ENCODE measurements around the gene PRKAG2.

Gene PRKAG2

DNA sequence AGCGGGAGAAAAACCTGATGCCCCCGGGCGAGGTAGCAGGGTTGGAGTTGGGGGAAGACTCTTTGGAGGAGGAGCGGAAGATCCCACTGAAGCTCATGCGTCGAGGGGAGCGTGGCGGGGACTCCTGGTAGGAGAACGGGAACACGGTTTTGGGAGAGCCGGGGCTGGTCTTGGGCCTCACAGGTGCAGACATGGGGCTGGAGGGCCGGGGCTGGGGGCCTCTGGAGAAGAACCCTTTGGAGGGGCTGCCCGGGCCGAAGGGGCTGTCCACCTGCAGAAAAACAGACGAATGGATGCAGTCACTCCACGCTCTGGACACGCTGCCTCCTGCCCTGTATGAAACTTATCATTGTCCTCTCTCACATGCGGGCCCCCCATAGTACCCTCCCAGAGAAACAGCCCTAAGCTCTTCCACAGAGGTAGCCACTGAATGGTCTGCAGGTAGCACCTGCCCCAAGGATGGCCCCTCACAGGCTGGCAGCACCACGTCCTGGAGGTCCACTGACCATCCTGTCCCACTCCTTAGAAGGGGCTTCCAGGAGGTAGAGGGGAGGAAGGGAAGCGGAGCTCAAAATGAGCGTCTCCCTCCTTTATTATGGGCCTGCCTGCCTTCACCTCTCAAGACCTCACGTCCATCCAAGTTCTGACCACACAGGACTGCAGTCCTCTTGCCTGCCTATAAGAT is 95.6 kb downstream of the PRKAG2 start:
- Histone ChIP-seq H3K4me3 (ENCODE audit: low read depth in 1 of 2, low read length in 1 of 2) (no peak overlapping the region), H3K27ac (no peak overlapping the region), H3K27me3 (peaks cover 9% of the 10 kb centered on the region), H3K4me1 (ENCODE audit: control insufficient read depth in 1 of 2, insufficient read depth in 1 of 2, low read depth in 1 of 2, low read length in 1 of 2) (peaks cover 8 to 11% of the 10 kb centered on the region in 2 experiments), H3K9me3 (no peaks in the 10 kb centered on the region), H3K36me3 (no peaks in the 10 kb centered on the region)
- TF ChIP-seq, protein P1, sequence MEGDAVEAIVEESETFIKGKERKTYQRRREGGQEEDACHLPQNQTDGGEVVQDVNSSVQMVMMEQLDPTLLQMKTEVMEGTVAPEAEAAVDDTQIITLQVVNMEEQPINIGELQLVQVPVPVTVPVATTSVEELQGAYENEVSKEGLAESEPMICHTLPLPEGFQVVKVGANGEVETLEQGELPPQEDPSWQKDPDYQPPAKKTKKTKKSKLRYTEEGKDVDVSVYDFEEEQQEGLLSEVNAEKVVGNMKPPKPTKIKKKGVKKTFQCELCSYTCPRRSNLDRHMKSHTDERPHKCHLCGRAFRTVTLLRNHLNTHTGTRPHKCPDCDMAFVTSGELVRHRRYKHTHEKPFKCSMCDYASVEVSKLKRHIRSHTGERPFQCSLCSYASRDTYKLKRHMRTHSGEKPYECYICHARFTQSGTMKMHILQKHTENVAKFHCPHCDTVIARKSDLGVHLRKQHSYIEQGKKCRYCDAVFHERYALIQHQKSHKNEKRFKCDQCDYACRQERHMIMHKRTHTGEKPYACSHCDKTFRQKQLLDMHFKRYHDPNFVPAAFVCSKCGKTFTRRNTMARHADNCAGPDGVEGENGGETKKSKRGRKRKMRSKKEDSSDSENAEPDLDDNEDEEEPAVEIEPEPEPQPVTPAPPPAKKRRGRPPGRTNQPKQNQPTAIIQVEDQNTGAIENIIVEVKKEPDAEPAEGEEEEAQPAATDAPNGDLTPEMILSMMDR (IDR thresholded peaks at IDR 0.05), result no peak

DNA sequence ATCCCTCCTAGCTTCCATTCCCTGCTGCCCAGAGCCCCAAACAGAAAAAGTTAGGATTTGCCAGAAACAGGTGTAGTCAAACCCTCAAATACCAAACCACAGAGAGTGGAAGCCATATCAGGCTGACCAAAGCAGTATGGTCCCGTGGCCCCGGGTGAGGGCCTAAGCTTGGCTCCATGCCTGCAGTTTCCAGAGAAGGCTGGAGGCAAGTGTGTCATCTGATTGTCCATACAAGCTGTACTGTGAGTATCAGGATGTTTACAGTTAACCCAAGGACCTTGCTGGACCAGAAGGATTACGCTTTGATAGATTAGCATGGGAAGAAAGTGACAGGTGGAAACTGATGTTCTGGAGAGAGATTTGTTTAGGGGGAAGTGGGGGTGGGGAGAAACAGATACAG is 96.3 kb downstream of the PRKAG2 start:
- no peaks in the 10 kb centered on the region for H3K9me3 ChIP-seq
- no peaks in the 10 kb centered on the region for H3K36me3 ChIP-seq
- peaks cover 8 to 11% of the 10 kb centered on the region in 2 experiments for H3K4me1 ChIP-seq (ENCODE audit: control insufficient read depth in 1 of 2, insufficient read depth in 1 of 2, low read depth in 1 of 2, low read length in 1 of 2)
- no peak overlapping the region for H3K27ac ChIP-seq
- TF ChIP-seq, protein P1 (IDR thresholded peaks at IDR 0.05), result no peak
- peaks cover 9% of the 10 kb centered on the region for H3K27me3 ChIP-seq
- no peak overlapping the region for H3K4me3 ChIP-seq (ENCODE audit: low read depth in 1 of 2, low read length in 1 of 2)

DNA sequence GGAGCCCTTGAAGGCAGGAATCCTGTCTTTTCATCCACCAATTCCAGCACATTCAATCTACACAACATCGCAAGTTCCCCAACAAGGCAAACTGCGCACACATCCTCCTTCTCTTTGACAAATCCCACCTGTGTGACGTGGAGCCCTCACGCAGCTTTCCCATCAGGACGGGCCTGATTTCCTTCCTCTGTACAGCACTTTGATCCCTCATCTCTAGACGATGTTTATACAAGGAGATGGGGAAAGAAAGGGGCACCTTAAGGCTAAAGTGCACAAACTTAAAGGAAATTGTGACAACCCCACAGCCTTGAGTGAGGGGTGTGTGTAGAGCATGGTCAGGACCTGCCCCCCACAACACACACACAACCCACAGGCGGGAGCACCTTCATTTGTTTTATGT is 97.2 kb downstream of the PRKAG2 start:
- Histone ChIP-seq H3K9me3 (no peaks in the 10 kb centered on the region), H3K4me1 (ENCODE audit: control insufficient read depth in 1 of 2, insufficient read depth in 1 of 2, low read depth in 1 of 2, low read length in 1 of 2) (peaks cover 8 to 11% of the 10 kb centered on the region in 2 experiments), H3K4me3 (ENCODE audit: low read depth in 1 of 2, low read length in 1 of 2) (no peak overlapping the region), H3K36me3 (no peaks in the 10 kb centered on the region), H3K27ac (no peak overlapping the region), H3K27me3 (peaks cover 9% of the 10 kb centered on the region)
- TF ChIP-seq, protein P1 (IDR thresholded peaks at IDR 0.05), result no peak

DNA sequence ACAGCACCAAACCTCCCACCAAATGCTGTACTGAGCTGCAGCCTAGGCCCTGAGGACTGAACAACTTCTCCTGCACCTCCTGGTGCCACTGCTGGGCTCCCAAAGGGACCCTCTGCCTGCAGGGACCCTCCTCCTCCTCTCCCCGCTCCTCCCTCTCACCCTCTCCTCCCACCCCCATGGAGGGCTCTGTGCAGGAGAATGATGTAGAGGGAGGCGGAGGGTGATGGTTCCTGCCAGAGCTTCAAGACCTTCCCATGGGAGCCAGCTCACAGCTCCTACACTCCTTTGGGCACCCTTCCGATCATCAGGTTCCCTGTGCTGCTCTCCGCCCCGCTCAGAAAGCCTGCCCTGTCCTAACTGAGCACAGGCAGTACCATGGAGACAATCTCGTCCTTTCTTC is 97.7 kb downstream of the PRKAG2 start:
- Histone ChIP-seq H3K9me3 (no peaks in the 10 kb centered on the region), H3K27ac (no peak overlapping the region), H3K27me3 (peaks cover 9% of the 10 kb centered on the region), H3K36me3 (no peaks in the 10 kb centered on the region), H3K4me3 (ENCODE audit: low read depth in 1 of 2, low read length in 1 of 2) (no peak overlapping the region), H3K4me1 (ENCODE audit: control insufficient read depth in 1 of 2, insufficient read depth in 1 of 2, low read depth in 1 of 2, low read length in 1 of 2) (peaks cover 8 to 11% of the 10 kb centered on the region in 2 experiments)
- TF ChIP-seq, protein P1 (IDR thresholded peaks at IDR 0.05), result no peak

DNA sequence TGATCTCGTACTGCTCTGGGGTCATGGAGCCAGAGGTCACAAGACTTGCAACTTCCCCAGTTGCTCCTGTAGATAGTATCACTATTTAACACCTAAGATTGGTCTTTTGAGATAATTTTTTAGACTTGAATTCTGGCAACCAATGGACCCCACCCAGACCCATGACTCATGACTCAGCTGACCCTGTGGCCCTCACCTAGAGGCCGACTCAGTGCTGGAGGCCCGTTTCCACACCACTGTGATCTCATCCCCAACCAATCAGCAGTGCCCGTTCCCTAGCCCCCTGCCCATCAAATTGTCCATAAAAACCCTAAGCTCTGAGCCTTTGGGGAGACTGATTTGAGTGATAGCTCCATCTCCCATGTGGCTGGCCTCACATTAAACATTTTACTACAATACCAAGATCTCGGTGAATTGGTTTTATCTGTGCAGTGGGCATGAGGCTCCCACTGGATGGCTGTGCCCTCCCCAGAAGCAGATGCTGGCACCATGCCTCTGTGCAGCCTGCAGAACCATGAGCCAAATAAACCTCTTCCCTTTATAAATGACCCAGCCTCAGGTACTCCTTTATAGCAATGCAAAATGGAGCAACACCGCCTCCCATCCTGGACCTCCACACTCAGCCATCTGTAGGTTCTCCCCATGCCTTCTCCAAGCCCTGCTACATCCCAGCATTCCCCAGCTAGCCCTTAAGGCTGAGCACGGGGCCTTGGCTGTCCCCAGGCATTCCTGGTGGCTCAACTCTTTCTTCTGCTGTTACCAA is 98.8 kb downstream of the PRKAG2 start:
- Histone ChIP-seq H3K4me1 (ENCODE audit: control insufficient read depth in 1 of 2, insufficient read depth in 1 of 2, low read depth in 1 of 2, low read length in 1 of 2) (peaks cover 6 to 8% of the 10 kb centered on the region in 2 experiments), H3K36me3 (no peaks in the 10 kb centered on the region), H3K27ac (no peak overlapping the region), H3K4me3 (ENCODE audit: low read depth in 1 of 2, low read length in 1 of 2) (no peak overlapping the region), H3K9me3 (no peaks in the 10 kb centered on the region), H3K27me3 (peaks cover 7% of the 10 kb centered on the region)
- TF ChIP-seq, protein P1 (IDR thresholded peaks at IDR 0.05), result no peak

All from neutrophil (primary cell).